GM19395 (cell line): ENCODE results near the gene PGLYRP4.
"Not testable (repeated sequence)": the region's sequence is repeated elsewhere in the genome, so short reads cannot be mapped to it uniquely, and the experiment has no call there.

Experiments
- ATAC-seq: cut with Tn5 transposase; IDR thresholded peaks from one replicate; pipeline ENCODE4 v1.9.1; 2021; ENCODE audit warnings: mild to moderate bottlenecking, moderate library complexity; ENCODE audit not compliant: unreplicated experiment

PGLYRP4 gene

GRCh38 chr1:153357076-153357852 lies 8.6 kb upstream of the PGLYRP4 start:
- no peak for ATAC-seq

GRCh38 chr1:153356392-153357075 lies 7.9 kb upstream of the PGLYRP4 start:
- ATAC-seq: no peak

GRCh38 chr1:153355445-153356071 lies 6.9 kb upstream of the PGLYRP4 start:
- no peak for ATAC-seq

- no peak for ATAC-seq
These were observed 6.0 kb upstream of the PGLYRP4 start for GRCh38 chr1:153354515-153355193.

DNA sequence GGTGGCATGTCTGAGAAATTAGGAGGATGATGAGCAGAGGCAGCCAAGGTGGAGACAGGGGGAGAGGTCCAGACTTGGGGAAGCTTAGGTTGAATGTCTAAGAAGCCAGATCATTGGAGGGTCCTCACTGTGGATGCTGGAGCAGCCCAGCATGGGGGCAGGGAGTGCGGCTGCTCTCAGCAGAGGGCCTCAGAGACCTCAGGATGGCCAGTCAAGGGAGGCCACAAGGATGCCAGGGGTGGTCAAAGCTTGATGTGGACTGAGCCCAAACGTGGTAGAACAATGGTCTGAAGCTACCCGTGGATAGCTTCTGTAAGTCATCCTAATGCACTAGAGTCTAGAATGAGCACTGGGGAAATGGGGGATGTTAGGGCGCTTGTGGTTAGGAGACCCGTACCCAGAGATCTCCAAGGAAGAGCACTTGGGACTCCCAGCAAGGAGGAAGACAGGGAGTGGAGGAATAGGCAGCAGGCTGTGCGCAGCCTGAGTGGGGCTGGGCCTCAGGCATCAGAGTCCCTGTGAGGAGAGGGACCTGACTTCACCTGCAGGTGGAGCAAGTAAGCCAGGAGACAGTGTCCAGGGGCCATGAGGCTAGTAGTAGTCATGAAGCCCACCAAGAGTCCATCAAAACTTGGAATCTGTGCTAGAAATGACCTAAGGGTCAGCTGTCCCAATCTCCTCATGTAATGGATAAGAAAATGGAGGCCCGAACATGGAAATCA lies 4.7 kb upstream of the PGLYRP4 start:
- ATAC-seq: no peak

- ATAC-seq: no peak
These were observed 3.9 kb upstream of the PGLYRP4 start for GRCh38 chr1:153352523-153352922.

DNA sequence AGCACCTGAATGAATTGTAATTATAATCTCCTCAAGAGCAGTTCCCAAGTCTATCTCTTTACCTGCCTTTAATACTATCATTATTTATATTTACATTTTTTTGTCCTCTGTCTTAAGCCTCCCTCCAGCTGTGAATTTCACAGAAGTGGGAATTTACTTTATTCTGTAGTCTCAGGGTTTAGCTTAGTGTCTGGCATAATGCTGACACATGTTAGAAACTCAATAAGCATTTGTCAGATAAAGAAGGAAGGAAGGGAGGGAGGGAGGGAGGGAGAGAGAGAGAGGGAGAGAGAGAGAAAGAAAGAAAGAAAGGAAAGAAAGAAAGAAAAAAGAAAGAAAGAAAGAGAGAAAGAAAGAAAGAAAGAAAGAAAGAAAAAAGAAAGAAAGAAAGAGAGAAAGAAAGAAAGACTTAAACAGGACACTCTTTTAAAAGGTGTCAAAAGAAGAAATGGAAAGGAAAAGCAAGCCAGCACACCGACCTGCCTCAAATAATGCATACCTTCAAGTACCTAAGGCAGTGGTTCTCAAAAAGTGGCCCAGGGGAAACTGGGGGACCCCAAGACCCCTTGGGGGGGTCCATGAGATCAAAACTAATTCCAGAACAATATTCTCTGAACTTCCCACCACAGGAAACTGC lies 1.8 kb upstream of the PGLYRP4 start:
- ATAC-seq: no peak

GRCh38 chr1:153349363-153350320 lies 1.0 kb upstream of the PGLYRP4 start:
- no peak for ATAC-seq

GRCh38 chr1:153347856-153348255 lies 785 bp downstream of the PGLYRP4 start:
- ATAC-seq: no peak

DNA sequence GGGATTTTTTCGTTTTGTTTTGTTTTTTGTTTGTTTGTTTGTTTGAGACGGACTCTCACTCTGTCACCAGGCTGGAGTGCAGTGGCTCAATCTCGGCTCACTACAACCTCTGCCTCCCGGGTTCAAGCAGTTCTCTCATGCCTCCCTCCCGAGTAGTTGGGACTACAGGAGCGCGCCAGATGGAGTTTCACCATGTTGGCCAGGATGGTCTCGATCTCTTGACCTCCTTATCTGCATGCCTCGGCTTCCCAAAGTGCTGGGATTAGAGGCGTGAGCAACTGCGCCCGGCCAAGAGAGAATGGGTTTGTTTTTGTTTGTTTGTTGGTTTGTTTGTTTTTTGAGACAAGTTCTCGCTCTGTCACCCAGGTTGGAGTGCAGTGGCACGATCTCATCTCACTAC lies 1.6 kb downstream of the PGLYRP4 start:
- ATAC-seq: not testable (repeated sequence)

DNA sequence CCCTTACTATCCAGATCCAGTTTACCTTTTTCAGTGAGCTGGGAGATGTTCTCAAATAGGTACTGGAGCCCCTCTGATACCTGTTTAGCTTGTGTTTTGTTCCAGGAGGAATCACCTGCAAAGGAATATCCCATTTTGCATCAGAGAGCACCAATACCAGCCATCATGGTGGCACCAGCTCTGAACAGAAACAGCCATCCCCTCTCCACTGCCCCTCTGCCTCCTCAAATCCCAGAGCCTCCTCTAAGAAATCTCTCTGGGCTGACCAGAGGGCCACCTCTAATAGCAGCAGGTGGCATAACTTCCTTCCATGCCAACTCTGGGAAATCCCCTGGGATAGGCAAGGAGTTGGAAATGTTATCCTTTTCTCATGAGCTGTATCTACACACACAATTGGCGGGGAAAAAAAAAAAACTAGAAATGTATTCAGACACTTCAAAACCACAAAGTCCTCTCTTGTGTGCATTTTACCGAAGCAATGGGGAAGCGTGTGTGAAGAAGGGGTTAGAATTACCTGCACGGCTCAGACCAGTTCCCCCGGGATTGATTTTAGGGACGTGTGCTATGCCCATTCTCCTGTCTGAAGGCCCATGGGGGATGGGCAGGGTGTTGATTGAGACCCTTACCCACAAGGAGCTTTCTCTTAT lies 2.4 kb downstream of the PGLYRP4 start:
- ATAC-seq: no peak

DNA sequence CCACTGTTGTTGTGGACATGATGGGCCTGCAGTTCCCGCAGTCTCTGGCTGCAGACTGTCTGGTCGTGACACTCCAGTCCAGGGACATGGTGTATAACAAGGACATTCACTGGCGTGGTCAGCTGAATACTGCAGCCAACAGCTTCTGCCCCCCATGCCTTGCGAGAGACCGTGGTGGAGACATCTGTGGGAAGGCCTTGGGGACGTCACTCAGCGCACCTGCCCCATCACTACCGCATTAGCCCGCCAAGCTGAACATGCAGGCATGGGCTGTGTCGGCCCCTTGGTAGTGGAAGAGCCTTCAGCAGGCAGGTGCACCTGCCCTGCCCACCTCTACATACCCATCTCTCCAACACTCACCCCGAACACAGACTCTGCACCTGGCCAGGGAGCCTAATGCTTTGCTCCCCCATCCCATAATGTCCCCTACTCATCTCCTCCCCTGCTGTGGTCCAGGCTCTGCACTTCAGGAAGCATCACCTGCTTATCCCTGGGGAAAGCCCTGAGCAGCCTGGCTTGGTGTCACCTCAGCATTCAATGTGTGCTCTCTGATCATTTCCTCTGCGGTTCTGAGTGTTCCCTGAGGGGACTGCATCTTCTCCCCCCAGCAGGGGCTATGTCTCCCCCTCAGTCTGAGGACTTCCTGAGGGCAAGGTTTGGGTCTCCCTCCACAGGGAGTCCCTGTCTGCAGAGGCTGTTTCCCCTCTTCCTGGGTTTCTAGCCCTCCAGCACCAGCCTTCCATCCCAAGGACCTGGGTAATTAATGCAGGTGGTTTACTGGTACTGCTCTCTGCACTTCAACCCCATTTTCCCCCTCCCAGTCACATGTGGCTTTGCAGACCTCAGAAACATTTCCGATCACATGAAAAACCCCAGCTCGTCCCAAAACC lies 3.2 kb downstream of the PGLYRP4 start:
- ATAC-seq: no peak

- ATAC-seq: no peak
These were observed 4.0 kb downstream of the PGLYRP4 start for GRCh38 chr1:153344718-153345025.

DNA sequence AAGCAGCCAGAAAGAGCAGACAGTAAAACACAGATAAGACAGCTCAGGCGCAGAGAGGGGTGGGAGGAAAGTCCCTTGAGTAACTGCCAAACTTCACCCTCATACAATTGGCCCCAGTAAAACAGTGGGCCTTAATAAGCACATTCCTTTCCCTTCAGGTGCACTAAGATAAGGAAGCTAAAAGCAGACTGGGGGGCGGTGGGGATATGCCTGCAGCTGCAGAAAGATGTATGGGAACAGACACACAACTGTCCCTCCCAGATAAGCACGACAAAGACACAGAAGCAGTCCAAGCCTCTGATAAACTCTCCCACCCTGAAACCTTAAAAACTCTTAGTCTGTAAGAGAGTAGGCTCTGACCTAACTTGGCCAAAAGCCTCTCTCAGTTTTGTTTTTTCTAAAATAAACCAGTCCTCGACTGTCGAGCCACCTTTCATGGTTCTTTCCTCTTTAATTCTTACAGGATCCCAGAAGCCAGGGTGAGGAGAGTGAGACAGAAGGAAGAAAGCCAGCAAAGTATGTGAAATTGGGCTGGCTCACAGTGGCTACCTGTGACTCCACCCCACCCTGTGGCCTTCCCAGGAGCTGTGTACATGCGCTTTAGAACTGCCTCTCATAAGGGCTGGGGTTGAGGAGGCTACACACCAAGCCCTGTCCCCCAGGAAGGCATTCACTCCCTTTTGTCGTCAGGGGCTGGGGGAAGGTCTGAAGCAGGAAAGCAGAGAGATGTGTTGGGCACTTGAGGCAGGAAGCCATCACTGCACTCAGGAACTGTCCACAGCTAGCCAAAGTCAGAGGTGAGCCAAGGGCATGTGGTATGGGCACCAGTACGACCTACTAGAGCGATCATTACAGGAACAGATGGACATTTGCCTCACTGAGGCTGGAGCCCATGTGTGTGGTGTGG lies 4.6 kb downstream of the PGLYRP4 start:
- ATAC-seq: no peak

- no peak for ATAC-seq
These were observed 5.5 kb downstream of the PGLYRP4 start for GRCh38 chr1:153343040-153343681.

GRCh38 chr1:153342178-153342577 lies 6.5 kb downstream of the PGLYRP4 start:
- no peak for ATAC-seq
